Stimulated activated CD8-positive, alpha-beta memory T cell treated with anti-CD3 and anti-CD28 coated beads, Interleukin-15, amount 100 ng/mL, for 24 hours (primary cell): ENCODE measurements around the gene PDGFD.

ENCODE experiments used
- DNase-seq: peaks from one replicate; pipeline ENCODE4 v3.0.0-alpha.2; 2020; ENCODE audit warnings: low read depth

PDGFD gene

GRCh38 chr11:104093426-104094280, 70.3 kb downstream of the PDGFD start:
- no peak for DNase-seq

DNA sequence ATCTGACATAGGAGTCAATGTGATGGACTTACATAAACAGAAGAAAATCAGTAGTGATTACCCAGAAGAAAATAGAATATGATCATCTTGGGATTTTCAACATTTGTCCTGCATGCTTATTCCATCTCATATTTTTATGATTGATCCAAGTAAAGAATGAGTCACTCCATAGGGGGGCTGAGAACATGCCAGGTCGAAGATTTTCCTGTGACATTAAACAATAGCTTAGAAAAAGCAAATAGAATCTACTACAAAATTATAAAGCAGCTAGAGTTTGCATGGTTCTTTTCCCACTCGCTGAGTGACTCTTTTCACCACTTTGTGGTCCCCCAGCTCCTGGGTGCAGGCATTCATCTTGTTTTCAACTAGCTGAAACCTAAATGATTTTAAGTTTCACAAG, 71.2 kb downstream of the PDGFD start:
- DNase-seq: no peak

DNA sequence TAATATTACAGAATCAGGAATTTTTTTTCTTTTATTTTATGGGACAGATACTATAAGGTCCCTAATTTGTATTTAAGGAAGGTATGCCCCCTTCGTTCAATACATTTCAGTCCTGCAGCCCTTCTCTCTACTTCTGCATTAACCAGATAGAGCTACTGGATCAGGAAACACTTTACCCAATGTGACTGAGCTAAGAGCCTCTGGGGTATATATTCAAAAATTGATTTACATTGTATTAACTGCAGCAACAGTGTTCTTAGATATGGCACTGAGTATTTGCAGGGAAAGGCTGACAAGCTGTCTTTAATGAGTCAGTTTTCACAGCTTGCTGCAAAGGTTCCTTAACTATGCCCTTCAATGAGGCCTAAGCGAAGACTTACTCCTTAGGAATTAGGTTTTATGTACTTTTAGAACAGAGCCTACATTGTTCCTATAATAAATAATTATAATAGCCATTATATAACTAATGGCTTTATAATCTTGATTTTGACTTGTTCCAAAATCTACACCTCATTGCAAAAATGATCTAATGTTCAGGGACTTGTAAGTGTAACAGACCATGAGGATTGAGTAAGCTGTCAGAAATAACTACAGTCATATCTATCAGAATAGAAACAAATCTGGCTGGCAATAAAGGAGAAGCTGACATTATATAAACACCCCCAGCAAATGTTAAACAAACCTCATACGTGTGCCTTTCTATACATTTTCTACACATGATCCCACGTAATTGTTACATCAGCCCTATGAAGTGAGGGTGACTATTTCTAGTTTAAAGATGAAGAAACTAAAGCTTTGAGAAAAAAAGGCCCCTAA, 72.5 kb downstream of the PDGFD start:
- DNase-seq: no peak

GRCh38 chr11:104090767-104091166, 73.2 kb downstream of the PDGFD start:
- DNase-seq: no peak

DNA sequence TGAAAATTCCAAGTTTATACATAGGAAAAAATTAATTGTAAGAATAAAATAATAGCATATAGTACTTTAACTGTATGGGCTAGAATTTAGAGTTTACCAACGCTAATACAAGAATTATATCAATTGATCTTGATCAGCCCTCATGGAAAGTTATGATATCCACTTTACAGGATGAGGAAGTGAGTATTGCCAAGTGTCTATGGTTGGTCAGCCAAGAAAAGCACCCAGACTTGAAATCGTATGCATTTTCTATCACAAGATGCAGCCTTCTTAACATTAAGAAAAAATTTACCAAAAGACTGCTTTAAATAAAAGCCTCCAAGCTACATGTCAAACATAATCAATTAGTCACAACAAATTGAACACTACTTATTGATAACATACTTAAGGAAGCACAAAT, 74.5 kb downstream of the PDGFD start:
- DNase-seq: no peak

- DNase-seq: no peak
Measured at GRCh38 chr11:104086621-104087020, 77.3 kb downstream of the PDGFD start.

DNA sequence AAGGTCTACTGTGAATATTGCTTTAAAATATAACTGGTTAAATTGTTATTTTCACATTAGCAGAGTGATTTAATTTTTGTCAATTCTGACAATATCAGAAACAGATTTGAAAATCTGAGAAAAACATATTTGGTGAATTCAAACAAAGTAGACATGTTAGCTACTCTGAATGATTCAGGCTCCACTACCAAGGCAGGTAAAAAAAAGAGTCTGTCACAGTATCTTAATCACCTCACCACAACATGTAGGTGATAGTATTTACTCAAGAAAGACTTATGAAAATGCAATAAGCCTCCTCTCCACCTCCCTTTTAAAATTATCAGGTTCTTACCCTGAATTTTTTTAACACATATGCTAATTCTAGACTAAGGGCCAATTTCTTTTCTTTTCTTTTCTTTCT, 85.0 kb downstream of the PDGFD start:
- no peak for DNase-seq

GRCh38 chr11:104078245-104078644, 85.7 kb downstream of the PDGFD start:
- no peak for DNase-seq

DNA sequence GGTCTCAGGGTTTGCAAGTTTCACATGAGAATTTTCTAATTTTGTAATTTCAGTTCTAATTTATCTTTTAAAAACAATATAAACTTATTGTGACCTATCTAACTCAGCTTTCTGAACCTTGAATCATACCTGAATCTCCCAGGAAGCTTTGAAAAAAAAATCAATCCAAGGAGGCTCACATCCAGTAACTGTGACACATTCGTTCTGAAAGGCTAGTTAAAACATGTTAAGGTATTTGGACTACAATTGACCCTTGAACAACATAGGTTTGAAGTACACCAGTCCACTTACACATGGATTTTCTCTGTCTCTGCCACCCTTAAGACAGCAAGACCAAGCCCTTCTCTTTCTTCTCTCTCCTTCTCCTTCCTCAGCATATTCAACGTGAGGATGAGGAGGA, 87.5 kb downstream of the PDGFD start:
- DNase-seq: no peak

DNA sequence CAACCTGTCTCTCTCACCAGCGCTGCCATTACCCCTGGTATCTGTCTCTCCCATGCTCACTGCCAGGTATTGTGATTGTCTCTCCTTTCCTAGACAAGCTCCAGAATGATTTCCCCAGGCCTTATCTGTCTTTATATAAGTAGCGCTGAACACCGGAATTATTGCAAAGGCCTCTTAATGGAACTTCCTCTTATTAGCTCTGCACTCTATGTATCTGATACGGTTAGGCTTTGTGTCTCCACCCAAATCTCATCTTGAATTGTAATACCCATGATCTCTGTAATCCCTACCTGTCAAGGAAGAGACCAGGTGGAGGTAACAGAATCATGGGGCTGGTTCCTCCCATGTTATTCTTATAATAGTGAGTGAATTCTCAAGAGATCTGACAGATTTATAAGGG, 88.2 kb downstream of the PDGFD start:
- DNase-seq: no peak

GRCh38 chr11:104075091-104075490, 88.9 kb downstream of the PDGFD start:
- no peak for DNase-seq

DNA sequence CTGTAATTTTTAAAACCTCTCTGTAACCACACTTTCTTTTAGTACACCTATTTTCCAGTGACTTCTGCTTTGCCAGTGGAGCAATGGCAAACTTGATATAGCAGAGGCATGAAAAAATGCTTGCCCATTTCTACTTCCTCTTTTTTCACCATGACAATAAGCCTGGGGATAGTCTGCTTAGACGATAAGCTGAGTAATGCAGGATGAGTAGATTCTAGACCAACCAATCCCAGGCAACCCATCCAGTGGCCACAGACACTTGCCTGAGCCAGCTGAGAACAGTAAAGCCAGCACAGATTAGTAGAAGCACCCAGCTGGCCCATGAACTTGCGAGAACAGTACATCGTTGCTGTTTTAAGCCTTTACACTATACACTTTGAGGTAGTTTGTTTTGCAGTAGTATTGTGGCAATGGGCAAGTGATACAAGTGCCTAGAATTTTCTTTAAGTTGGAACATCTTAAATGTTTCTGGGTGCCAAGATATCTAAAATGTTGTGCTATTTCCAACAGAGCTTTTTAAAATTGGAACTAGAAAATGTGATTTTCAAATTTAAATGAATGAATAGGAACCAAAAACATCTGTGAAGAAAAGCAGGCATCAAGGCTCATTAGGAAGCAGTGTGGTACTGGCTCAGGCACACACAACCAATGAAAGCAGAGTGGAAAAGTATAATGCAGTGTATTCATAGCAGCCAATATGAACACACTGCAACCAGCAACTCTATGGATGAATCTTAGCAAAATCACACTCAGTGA, 89.8 kb downstream of the PDGFD start:
- DNase-seq: no peak

- no peak for DNase-seq
Measured at GRCh38 chr11:104067534-104067933, 96.4 kb downstream of the PDGFD start.

DNA sequence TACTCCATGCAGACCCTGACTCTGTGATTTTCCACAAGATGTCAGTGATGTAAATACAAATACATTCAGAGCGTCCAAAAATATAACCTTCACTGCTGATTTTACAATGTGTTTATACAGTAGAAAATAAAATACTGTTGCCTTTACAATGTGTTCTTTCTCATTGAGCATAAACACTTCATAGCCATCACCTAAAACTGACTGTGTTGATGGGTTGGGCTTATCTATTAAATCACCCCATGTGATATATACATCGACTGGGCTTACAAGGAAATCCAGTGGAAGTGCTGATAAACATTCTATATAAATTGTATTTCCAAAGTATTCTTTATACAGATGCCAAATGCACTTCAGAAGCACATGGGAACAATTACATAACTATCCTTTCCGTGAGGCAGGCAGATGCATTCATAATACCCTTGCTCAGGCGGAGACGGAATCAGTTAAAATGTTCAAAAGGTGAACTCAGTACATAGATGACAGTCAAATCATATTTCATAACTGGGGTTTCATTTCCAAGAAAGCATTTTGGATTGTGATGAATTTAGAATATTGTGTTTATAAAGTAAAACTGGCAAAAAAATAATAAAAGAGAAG, 99.8 kb downstream of the PDGFD start:
- DNase-seq: no peak

- DNase-seq: no peak
Measured at GRCh38 chr11:104061853-104062521, 102.0 kb downstream of the PDGFD start.

DNA sequence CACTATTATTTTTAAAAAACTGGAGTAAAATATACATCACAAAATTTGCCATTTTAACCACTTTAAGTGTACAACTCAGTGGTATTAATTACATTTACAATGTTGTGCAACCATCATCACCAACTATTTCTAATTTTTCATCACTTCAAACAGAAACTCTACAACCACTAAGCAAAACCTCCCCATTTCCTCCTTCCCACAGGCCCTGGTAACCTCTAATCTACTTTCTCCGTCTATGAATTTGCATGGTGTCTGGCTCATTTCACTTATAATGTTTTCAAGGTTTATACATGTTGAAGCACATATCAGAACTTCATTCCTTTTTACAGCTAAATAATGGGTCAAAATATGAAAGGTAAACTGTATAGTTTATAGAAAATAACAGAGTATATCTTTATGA, 103.1 kb downstream of the PDGFD start:
- no peak for DNase-seq

GRCh38 chr11:104060004-104060794, 103.7 kb downstream of the PDGFD start:
- DNase-seq: no peak

GRCh38 chr11:104058680-104059079, 105.3 kb downstream of the PDGFD start:
- DNase-seq: no peak

DNA sequence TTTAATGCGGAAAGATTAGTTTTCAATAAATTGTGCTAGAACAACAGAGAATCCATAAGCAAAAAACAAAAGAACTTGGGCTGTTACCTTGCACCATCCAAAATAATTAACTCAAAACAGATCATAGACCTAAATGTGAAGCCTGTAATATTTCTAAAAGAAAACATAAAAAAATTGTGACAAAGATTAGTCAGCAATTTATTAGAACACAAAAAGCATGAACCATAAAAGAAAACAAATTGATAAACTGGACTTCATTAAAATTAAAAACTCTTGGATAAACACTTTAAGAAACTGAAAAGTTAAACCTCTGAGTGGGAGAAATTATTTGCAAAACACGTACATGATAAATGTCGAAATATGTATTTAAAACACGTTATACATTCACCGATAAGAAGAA, 106.0 kb downstream of the PDGFD start:
- DNase-seq: no peak

- no peak for DNase-seq
Measured at GRCh38 chr11:104055596-104055995, 108.4 kb downstream of the PDGFD start.
